Loucy (cell line): ENCODE results near the gene PASK.

ENCODE experiments used
- H2AFZ ChIP-seq: fragments of 200-600 bp; sonication (generic); 2 replicates; pipeline ENCODE4 v1.6.0; 2016; ENCODE audit warnings: antibody characterized with exemption, mild to moderate bottlenecking, low read length, moderate library complexity
- H3F3A ChIP-seq: fragments of 200-600 bp; 2 replicates; pipeline ENCODE4 v1.6.0; 2016; ENCODE audit warnings: antibody characterized with exemption, low read depth, mild to moderate bottlenecking
- H3K27me3 ChIP-seq: fragments of 200-600 bp; sonication (generic); 2 replicates; pipeline ENCODE4 v1.6.1; 2014; ENCODE audit warnings: low read length, mild to moderate bottlenecking; ENCODE audit not compliant: insufficient read depth, poor library complexity, severe bottlenecking
- H3K36me3 ChIP-seq: fragments of 200-600 bp; sonication (generic); 2 replicates; pipeline ENCODE4 v1.6.1; 2016; ENCODE audit warnings: low read length; ENCODE audit not compliant: insufficient read depth
- H3K4me1 ChIP-seq: fragments of 200-600 bp; sonication (generic); 2 replicates; pipeline ENCODE4 v1.5.1; 2014; ENCODE audit warnings: low read length, mild to moderate bottlenecking; ENCODE audit not compliant: insufficient read depth, poor library complexity, severe bottlenecking
- H3K4me2 ChIP-seq: fragments of 200-600 bp; sonication (generic); 2 replicates; pipeline ENCODE4 v1.6.0; 2014; ENCODE audit warnings: antibody characterized with exemption, low read length, low read depth, mild to moderate bottlenecking; ENCODE audit not compliant: poor library complexity, severe bottlenecking
- H3K4me3 ChIP-seq: fragments of 200-600 bp; sonication (generic); 2 replicates; pipeline ENCODE4 v1.5.1; 2014; ENCODE audit warnings: low read length, mild to moderate bottlenecking, mixed read lengths; ENCODE audit not compliant: poor library complexity, severe bottlenecking
- H3K79me2 ChIP-seq: fragments of 200-600 bp; sonication (generic); 2 replicates; pipeline ENCODE4 v1.6.1; 2014; ENCODE audit warnings: low read length; ENCODE audit not compliant: insufficient read depth
- H3K9ac ChIP-seq: fragments of 200-600 bp; sonication (generic); 2 replicates; pipeline ENCODE4 v1.6.0; 2014; ENCODE audit warnings: mild to moderate bottlenecking, low read depth, low read length, moderate library complexity; ENCODE audit not compliant: poor library complexity, severe bottlenecking
- H3K9me2 ChIP-seq: fragments of 200-600 bp; sonication (generic); replicated peaks from 2 replicates; pipeline ENCODE4 v1.6.1; 2016; ENCODE audit warnings: low read depth, low read length, mixed read lengths
- H3K9me3 ChIP-seq: fragments of 200-600 bp; sonication (generic); 2 replicates; pipeline ENCODE4 v1.6.1; 2014; ENCODE audit warnings: mild to moderate bottlenecking, antibody characterized with exemption, low read length, low read depth; ENCODE audit not compliant: insufficient read depth
- H4K20me1 ChIP-seq: fragments of 200-600 bp; sonication (generic); 2 replicates; pipeline ENCODE4 v1.6.0; 2014; ENCODE audit warnings: antibody characterized with exemption, low read length, mild to moderate bottlenecking; ENCODE audit not compliant: insufficient read depth, poor library complexity, severe bottlenecking
- EZH2phosphoT487 ChIP-seq: fragments of 200-600 bp; IDR thresholded peaks from 2 replicates; pipeline ENCODE4 v1.6.1; 2018; ENCODE audit warnings: antibody characterized with exemption, mild to moderate bottlenecking, moderate library complexity, borderline replicate concordance
- TF ChIP-seq, protein P1 (sequence below): fragments of 200-600 bp; sonication (generic); conservative IDR thresholded peaks from 2 replicates; pipeline ENCODE4 v1.5.1; 2014; ENCODE audit warnings: mild to moderate bottlenecking, antibody characterized with exemption, low read length

PASK gene

DNA sequence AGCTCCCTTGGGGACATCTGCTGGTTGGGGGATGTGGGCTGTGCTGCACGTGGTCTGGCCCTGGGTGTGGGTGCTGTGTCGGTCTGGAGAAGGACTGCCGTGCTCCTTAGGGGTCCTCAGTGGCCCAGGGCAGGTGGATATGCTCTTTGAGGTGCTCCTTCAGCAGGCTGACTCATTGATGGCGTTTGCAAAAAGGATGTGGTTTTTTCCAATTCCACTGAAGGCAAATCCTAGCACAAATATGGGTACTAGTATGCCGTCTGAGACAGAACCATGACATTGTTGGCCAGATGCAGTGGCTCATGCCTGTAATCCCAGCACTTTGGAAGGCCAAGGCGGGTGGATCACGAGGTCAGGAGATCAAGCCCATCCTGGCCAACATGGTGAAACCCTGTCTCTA is 4.3 kb upstream of the PASK start:
- Histone ChIP-seq H3K4me2 (no peak overlapping the region), H3F3A (no peaks in the 10 kb centered on the region)
- TF ChIP-seq EZH2phosphoT487 = no peak
- TF ChIP-seq, protein P1, sequence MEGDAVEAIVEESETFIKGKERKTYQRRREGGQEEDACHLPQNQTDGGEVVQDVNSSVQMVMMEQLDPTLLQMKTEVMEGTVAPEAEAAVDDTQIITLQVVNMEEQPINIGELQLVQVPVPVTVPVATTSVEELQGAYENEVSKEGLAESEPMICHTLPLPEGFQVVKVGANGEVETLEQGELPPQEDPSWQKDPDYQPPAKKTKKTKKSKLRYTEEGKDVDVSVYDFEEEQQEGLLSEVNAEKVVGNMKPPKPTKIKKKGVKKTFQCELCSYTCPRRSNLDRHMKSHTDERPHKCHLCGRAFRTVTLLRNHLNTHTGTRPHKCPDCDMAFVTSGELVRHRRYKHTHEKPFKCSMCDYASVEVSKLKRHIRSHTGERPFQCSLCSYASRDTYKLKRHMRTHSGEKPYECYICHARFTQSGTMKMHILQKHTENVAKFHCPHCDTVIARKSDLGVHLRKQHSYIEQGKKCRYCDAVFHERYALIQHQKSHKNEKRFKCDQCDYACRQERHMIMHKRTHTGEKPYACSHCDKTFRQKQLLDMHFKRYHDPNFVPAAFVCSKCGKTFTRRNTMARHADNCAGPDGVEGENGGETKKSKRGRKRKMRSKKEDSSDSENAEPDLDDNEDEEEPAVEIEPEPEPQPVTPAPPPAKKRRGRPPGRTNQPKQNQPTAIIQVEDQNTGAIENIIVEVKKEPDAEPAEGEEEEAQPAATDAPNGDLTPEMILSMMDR = no peak

DNA sequence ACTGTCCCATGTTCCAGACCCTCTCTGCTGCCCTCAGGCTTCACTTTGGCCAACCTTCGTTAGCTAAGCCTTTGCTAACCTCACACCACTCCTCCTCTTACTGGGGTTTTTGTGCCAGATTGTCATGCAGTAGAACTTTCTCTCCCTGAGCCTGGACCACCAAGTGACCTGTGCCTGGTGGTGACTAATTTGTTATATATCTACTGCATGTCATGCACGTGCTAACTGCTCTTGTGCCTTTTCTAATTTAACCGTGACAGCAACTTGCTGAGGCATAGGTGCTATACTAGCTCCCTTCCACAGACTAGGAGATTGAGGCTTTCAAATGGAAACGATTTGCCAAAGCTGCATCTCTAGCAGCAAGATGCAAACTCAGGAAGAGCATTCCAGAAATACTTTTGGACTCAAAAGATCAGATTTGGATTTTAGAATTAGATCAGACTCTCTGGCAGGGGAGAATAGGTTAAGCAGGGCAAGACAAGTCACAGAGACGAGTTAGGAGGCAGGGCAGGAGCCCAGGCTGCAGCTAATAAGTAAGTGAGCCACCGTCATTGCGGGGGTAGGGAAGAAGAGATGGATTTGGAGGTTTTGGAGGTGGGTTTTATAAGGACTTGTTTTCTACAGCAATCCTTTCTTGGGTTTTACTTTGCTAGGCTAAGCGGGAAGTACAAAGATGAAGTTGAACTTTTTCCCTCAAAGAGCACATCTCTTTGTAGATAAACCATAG is 2.8 kb upstream of the PASK start:
- peaks cover 23% of the 10 kb centered on the region for H4K20me1 ChIP-seq
- no peaks in the 10 kb centered on the region for H3K36me3 ChIP-seq
- H3K9me3 ChIP-seq = no peaks in the 10 kb centered on the region
- no peak overlapping the region for H2AFZ ChIP-seq
- no peaks in the 10 kb centered on the region for H3F3A ChIP-seq
- TF ChIP-seq, protein P1 = no peak
- no peak for TF ChIP-seq EZH2phosphoT487
- peaks cover 34% of the 10 kb centered on the region for H3K79me2 ChIP-seq
- no peaks in the 10 kb centered on the region for H3K9me2 ChIP-seq
- peaks cover 30% of the 10 kb centered on the region for H3K4me1 ChIP-seq
- peak overlapping the region; percentile 81 for H3K4me3 ChIP-seq
- no peaks in the 10 kb centered on the region for H3K27me3 ChIP-seq
- H3K9ac ChIP-seq = no peak overlapping the region
- peak overlapping the region; percentile 100 for H3K4me2 ChIP-seq

More for the DNA sequence above, 4.3 kb upstream of the PASK start:
- no peaks in the 10 kb centered on the region for H3K27me3 ChIP-seq
- no peaks in the 10 kb centered on the region for H3K9me3 ChIP-seq
- no peak overlapping the region for H3K4me3 ChIP-seq
- H4K20me1 ChIP-seq = peaks cover 14% of the 10 kb centered on the region
- H2AFZ ChIP-seq = no peak overlapping the region
- H3K79me2 ChIP-seq = peaks cover 23% of the 10 kb centered on the region
- H3K9me2 ChIP-seq = no peaks in the 10 kb centered on the region
- H3K9ac ChIP-seq = no peak overlapping the region
- H3K4me1 ChIP-seq = peaks cover 19% of the 10 kb centered on the region
- peaks cover 4% of the 10 kb centered on the region; the same call in 1 of the 2 replicates for H3K36me3 ChIP-seq

DNA sequence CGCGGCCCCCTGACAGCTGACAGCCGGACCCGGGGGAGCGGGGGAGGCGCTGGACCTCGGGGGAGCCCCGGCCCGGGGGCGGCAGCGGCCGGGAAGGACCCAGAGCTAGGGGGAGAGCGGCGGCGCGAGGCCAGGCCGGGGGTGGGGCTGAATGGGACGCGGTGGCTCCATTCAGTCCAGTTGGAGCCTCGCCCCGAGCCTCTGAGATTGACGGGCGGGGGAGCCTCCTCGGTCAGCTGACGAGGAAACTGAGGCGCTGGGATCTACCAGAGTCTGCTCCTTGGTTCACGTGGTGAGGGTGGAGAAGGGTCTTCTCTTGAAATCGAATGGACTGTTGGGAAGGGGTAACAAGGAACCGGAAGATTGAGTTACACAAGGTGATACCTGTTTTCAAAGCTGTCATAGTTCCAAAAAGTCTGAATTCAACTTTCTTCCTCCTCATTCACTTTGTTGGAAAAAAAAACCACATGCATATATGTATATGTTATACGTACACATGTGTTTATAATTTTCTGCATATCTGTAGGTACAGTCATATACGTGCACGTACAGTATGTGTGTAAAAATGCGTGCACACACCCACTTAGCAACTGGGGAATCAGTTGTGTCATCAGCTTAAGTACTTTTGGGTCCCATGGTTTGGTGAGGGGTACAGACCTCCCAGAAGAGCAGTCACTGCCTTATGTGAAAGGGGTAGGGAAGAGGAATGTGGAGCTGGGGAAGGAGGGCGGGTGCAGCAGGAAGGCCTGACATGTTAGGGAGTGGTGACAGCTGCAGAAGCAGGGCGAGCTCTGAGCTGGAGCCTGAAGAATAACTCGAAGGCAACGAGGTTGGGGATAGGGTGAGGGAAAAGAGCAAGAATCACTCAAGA is 1.6 kb upstream of the PASK start:
- Histone ChIP-seq H3K4me1 (peaks cover 30% of the 10 kb centered on the region), H2AFZ (peak overlapping the region; percentile 87), H3K4me2 (peak overlapping the region; percentile 100), H3K4me3 (peak overlapping the region; percentile 81), H3K79me2 (peaks cover 40% of the 10 kb centered on the region), H3K36me3 (no peaks in the 10 kb centered on the region), H3K9me2 (no peaks in the 10 kb centered on the region), H3K27me3 (no peaks in the 10 kb centered on the region), H3K9me3 (no peaks in the 10 kb centered on the region), H3F3A (no peaks in the 10 kb centered on the region), H4K20me1 (peaks cover 30% of the 10 kb centered on the region), H3K9ac (peak overlapping the region; percentile 82)
- TF ChIP-seq, protein P1 = no peak
- no peak for TF ChIP-seq EZH2phosphoT487
